ENCODE data around the gene FBXO11.
"Not testable (repeated sequence)": the region's sequence is repeated elsewhere in the genome, so short reads cannot be mapped to it uniquely, and the experiment has no call there.

The FBXO11 gene

DNA sequence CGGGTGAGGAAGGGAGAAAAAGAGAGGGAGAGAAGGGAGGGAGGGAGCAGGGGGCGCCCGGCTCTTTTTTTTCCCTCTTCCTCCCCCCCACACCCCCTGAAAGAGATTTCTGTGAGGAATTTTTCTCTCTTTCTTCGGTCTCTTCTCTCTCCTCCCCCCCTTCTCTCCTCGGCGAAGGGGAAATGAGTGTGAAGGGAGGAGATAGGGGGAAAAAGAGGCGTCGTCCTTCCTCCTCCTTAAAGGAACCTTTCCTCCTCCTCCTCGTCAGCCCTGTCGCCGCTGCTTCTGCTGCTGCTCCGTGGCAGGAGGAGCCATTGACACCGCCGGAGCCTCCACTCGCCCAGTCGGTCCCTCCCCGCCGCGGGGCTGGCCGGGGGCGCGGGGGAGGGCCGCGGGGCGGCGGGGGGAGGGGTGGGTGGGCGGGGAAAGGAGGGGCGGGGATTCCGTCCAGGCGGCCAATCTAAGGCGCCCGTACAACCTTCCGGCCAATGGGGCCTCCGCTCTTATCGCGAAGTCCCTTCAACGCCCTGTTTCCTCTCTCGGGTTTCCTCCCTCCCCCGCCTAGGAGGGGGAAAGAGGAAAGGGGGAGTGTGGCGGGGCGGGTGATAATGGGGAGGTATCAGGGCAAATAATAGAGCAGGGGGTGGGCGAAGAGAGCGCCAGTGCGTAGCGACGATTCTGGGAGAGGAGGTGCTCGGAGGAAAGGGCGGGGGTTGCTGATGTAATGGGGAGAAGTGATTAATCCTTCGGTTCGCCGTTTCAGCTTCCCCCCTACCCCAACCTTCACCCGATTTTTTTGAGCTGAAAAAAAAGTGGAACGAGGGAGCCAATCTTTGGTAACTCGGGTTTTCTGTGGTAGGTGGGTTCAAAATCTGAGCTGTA, at the start of gene FBXO11:
Gene FBXO11, minus strand, starts transcription at position 342 of the 882 bp plus-strand sequence. CDS start 778 bp downstream, outside the sequence.
- peak; percentile 95 for DNase-seq (ENCODE audit: low spot score)

DNA sequence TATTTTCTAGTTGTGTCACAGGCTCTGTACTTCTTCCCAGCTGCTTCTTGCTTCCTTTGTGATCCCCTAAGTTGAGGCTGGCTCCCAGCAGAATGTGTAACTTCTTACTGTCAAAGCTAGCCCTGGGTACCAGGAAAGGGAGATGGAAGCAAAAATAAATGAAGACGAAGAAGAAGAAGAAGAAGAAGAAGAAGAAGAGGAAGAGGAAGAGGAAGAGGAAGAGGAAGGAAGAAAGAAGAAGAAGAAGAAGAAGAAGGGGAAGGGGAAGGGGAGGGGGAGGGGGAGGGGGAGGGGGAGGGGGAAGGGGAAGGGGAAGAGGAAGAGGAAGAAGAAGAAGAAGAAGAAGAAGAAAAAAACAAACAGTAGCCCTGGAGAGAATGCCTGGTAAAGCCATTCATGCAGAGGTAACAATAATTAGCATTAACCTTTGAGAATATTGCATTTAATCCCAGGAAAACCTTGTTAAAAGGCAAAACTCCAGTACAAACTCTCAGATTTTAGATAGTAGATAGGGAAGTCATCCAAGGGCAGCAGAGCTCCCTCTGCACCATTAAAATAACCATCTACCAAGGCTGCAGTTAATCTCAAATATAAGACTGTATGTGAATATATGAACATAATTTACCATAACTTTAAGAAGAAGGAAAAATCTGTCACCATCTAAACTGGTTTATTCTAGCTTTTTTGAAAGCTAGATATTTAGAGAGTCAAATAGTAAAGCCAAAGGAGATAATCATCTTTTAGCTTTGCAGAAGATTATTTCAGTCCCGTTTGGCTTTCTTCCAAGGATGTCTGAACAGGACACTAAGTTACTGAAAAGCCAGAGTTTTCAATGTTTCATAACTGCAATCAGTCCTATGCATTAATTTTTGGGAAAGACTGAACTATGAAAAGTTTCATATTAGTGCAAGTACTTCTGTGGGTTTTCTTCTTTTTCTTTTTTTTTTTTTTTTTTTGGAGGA, 44.3 kb upstream of the FBXO11 start:
- no peak for DNase-seq (ENCODE audit: low spot score)

GRCh38 chr2:47946593-47946992, 40.3 kb upstream of the FBXO11 start:
- DNase-seq (ENCODE audit: low spot score): no peak

DNA sequence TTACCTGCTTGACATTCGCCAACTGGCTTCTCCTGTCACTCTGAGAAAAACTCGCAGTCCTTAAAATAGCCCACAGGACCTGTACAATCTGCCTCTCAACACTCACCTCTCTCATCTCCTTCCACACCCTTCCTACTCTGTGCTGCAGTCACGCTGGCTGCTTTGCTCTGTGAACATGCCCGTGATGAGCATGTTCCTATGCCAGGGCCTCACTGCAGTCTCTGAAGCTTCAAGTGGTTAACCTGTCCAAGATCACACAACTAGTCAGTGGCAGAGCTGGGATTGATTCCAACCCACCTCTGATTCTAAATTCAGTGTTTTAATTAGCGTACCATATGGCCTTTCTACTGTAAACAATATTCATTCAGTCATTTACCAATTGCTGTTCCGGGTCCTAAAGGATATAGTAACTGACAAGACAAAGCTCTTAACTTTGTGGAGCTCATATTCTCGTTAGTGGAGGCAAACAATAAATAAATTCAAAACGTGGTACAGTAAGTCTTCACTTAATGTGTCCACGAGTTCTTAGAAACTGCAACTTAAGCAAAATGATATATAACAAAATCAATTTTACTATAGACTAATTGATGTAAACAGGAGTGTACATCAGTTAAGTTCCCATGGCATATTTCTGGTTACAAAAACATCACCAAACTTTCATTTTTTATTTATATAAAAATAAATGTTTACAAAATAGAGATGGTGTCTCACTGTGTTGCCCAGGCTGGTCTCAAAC, 38.9 kb upstream of the FBXO11 start:
- DNase-seq (ENCODE audit: low spot score): no peak

DNA sequence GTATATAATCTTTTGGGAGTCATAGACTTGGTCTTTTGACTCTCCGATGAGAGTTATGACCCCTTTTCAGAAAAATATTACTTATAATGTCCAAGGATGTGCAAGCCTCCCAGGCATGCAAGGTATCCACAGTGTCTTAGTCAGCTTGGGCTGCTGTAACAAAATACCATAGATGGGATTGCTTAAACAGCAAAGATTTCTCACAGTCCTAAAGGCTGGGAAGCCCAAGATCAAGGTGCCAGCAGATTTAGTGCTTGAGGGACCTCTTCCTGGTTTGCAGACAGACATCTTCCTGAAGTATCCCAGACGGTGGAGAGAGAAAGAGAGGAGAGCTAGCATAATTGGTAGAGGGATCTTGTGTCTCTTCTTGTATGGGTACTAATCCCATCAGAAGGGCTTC, 35.6 kb upstream of the FBXO11 start:
- no peak for DNase-seq (ENCODE audit: low spot score)

DNA sequence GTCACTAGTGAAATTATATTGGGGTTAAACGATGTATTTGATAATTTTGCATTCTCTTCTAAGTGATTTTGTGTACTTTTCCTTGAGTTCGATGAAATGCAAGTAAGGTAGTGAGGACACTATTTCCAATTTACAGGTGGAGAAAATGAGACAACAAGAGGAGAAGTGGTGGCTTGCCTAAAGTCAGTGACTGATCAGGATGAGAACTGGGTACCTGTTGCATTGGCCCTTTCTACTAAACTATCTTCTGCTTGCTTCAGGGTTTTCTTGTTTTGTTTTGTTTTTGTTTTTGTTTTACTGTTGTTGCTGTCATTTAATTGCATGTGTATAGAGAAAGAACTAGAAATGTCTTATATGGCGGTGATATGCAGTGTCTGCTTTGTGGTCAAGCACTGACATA, 31.4 kb upstream of the FBXO11 start:
- no peak for DNase-seq (ENCODE audit: low spot score)

GRCh38 chr2:47935071-47935470, 28.8 kb upstream of the FBXO11 start:
- DNase-seq (ENCODE audit: low spot score): no peak

- no peak for DNase-seq (ENCODE audit: low spot score)
Measured at GRCh38 chr2:47918043-47918442, 11.7 kb upstream of the FBXO11 start.

GRCh38 chr2:47917276-47917961, 11.1 kb upstream of the FBXO11 start:
- DNase-seq (ENCODE audit: low spot score): no peak

GRCh38 chr2:47916412-47916811, 10.1 kb upstream of the FBXO11 start:
- DNase-seq (ENCODE audit: low spot score): no peak

- DNase-seq (ENCODE audit: low spot score): not testable (repeated sequence)
Measured at GRCh38 chr2:47910662-47911061, 4.4 kb upstream of the FBXO11 start.

GRCh38 chr2:47908682-47909081, 2.4 kb upstream of the FBXO11 start:
- DNase-seq (ENCODE audit: low spot score): no peak

DNA sequence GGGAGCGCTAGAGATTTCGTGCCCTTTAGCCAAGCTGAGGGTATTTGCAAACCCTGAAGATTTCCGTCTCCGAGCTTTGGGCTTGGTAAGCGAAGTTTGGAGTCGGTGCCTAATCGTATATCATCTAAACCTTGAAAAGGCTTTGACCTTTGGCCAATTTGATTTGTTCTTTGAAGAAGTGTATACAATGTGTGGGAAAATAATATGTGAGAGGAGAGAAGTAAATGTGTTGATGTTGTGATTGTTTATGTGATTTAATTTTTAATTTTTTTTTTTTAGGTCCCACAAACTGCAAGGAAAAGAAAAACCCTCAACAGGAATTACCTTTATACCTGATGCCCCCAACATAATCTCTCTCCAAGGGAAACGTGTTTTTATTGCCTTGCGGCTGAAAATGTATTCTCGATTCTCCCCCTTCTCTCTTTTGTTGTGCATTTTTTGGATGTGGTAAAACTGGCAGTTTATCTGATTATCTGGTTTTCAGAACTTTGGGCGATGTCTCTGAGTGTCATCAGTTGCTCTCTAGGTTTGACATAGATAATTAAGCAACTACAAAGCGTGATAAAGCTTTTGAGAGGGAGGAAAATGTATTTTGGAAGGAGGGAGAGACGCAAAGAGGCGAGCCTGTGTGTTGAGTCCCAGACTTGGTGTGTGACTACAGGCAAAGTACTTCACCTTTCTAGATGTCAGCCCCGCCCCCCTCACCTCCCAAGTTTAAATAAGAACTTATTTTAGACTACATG, 912 bp upstream of the FBXO11 start:
- no peak for DNase-seq (ENCODE audit: low spot score)

DNA sequence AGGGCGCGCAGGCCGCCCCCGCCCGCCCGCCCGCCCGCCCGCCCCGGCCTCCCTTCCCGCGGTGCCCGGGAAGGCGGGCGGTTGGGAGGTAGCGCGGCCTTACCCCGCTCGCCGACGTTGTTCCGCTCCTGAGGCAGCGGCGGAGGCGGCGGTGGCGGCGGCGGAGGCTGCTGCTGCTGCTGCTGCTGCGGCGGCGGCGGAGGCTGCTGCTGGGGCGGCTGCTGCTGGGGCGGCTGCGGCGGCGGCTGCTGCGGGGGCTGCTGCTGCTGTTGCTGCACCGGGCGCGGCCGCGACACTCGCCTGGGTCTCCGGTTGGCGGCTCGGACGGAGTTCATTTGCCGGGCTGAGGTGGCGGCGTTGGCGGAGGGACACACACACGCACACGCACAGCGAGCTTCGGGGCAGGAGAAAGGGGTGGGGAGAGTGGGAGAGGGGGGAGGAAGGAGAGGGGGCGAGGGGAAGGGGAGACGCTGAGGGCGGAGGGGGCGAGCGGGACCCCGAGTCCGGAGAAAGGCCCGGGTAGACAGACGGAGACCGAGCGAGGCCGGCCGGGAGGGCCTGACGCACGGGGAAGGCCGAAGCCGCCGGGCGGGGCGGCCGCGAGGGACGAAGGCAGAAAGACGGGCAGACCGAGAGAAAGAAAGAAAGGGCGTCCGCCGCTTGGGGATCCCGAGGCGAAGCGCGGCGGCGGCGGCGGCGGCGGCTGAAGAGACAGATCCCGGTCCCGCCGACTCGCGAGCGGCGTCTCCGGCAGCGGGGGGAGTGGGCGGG, 727 bp downstream of the FBXO11 start:
- DNase-seq (ENCODE audit: low spot score): peak; percentile 67

DNA sequence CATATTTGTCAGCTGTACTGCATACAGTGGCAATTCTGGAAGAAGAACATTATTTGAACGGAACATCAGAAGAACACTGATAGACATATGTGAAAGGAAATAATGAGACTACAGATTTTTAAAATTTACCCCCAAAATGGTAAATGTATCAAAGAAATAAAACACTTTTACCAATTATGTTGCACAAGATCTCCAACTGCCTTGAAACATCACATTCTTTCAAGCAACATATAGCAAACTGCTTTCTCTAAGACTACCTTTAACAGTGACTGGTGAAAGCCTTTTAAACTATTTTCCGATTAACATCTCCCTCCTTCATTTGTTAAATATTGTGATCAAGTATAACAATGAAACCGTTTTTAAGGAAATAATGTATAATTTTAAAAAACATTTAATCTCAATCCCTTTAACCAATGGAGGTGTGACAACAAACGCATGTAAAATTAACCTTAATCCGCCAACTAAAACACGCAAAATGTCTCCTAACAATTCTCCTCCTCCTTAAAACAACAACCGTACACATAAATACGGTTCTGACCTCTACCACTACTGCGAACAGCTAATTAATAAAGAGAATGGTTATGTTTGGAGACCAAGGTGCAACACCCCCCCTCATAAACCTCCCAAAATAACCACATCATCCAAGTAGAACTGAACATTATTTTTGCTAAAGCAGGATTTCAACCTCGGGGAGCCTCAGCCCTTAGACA, 2.4 kb downstream of the FBXO11 start:
- DNase-seq (ENCODE audit: low spot score): no peak

DNA sequence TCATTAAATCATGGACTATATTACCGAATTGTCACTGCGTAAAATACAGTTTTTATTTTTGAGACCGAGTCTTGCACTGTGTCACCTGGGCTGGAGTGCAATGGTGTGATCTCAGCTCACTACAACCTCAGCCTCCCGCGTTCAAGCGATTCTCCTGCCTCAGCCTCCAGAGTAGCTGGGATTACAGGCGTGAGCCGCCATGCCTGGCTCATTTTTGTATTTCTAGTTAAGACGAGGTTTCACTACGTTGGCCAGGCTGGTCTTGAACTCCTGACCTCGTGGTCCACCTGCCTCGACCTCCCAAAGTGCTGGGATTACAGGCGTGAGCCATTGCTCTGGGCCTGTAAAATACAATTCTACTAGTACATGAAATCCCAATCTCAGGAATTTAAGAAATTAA, 4.4 kb downstream of the FBXO11 start:
- not testable (repeated sequence) for DNase-seq (ENCODE audit: low spot score)

GRCh38 chr2:47900857-47901256, 5.4 kb downstream of the FBXO11 start:
- DNase-seq (ENCODE audit: low spot score): no peak

DNA sequence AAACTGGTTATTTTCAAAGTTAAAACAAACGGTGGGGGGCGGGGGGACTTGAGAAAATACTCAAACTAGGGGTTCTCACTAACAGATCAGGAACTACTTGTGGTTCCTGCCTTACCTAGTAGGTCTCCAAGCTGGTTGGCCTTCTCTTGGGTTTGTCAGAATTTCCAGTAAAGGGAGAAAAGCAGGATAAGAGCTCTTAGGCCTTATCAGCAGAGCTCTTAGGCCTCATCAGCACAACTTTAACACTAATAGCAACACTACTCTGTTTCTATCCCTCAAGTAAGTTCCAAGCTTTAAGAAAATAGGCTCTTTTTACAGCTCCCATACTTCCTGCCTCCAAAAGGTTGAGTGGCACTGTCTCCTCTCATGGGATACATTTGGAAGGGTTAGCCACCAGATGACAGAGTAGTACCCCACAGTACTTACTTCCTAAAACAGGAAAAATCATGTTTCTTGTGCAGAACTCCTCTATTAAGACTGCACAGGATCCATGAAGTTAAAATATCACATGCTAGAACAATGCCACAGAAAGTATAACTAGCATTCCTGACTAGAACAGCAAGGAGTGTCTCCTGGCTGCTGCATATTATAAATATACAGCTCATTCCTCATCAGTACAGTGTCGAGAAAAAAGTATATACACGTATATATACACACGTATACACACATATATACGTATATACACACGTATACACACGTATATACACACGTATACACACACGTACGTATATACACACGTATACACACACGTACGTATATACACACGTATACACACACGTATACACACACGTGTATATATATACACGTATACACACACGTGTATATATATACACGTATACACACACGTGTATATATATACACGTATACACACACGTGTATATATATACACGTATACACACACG, 6.1 kb downstream of the FBXO11 start:
- no peak for DNase-seq (ENCODE audit: low spot score)
